Spleen (tissue), 7 donors: ENCODE measurements around the gene EIF3I.

Experiments used
- CTCF ChIP-seq, 11 experiments: fragments of 200-600 bp in 7 of 11; fragments of 450-650 bp in 4 of 11; sonication (generic) in 4 of 11; IDR thresholded peaks in 8 of 11; conservative IDR thresholded peaks in 3 of 11; 1 replicate in 7 of 11; 2 replicates in 4 of 11; pipeline versions ENCODE4 v1.4.0 to v1.8.0; 2016 to 2021; ENCODE audit warnings: antibody characterized with exemption in 11 of 11, inconsistent platforms in 4 of 11, mild to moderate bottlenecking in 1 of 11
- POLR2A ChIP-seq, 3 donors: fragments of 450-650 bp; IDR thresholded peaks; one replicate each; pipeline ENCODE4 v1.5.1; 2017; ENCODE audit warnings: antibody characterized with exemption in 3 of 3, mild to moderate bottlenecking in 1 of 3
- donor health status: DM: no; HTN: no; CAD: no; lungs with moderate emphysema.
- donor health status: DM: no; HTN: no; CAD: no.
- donor health status: DM: no; HTN: no; CAD: no.

GRCh38 chr1:32224285-32224684 lies 2.1 kb downstream of the EIF3I start:
- TF ChIP-seq CTCF (IDR thresholded peaks at IDR 0.05 in 8 of 11, conservative IDR thresholded peaks at IDR 0.05 in 3 of 11) (no peak), POLR2A (IDR thresholded peaks at IDR 0.05) (no peak)
